GM18873 (cell line): ENCODE results near the gene TPSB2.
"Not testable (repeated sequence)": the region's sequence is repeated elsewhere in the genome, so short reads cannot be mapped to it uniquely, and the experiment has no call there.

Source experiments
- ATAC-seq: cut with Tn5 transposase; IDR thresholded peaks from one replicate; pipeline ENCODE4 v1.9.1; 2021; ENCODE audit warnings: mild to moderate bottlenecking, moderate library complexity, moderate number of reproducible peaks; ENCODE audit not compliant: unreplicated experiment, low FRiP score

The TPSB2 gene

GRCh38 chr16:1209081-1209480, 20.9 kb downstream of the TPSB2 start:
- ATAC-seq = no peak

DNA sequence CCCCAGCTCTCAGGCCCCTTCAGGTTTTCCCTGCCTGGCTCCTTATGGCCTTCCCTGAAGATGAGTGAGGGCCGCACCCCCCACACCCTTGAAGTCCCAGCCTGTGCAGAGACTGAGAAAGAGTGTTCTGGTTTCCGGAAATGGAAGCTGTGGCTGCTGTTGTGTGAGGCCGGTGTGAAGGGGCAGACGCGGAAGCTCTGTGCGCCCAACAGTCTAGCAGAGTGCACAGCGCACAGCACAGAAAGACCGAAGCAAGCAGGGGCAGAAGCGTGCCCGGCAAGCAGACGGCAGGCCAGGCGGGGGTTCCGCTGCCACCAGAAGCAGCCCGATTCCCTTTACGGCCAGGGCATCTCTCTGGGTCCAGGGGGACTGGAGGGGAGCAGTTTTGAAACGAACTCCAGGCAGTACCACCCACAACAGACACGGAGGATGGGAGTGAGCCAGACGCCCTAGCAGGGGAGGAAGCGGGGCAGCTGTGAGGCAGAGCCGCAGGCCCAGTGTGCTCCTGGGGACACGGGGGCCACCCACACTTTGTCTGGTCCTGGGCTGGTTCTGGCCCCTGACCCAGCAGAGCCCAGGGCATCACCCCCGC, 21.6 kb downstream of the TPSB2 start:
- ATAC-seq = no peak

DNA sequence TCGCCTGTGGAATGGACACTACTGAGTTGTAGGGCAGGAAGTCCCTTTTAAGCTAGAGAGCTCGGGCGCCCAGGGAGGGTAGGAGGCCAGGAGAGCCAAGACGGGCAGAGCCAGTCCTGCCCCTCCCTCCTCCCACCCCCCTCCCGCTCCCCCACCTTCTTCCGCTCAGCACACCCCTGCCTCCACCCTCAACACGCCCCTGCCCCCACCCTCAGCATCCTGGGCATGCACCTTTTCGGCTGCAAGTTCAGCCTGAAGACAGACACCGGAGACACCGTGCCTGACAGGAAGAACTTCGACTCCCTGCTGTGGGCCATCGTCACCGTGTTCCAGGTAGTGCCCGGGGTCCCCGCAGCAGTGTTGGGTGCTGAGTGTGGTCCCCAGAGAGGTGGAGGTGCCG, 23.2 kb downstream of the TPSB2 start:
- ATAC-seq = no peak

- no peak for ATAC-seq
These were observed 23.7 kb downstream of the TPSB2 start for GRCh38 chr16:1206326-1206725.

DNA sequence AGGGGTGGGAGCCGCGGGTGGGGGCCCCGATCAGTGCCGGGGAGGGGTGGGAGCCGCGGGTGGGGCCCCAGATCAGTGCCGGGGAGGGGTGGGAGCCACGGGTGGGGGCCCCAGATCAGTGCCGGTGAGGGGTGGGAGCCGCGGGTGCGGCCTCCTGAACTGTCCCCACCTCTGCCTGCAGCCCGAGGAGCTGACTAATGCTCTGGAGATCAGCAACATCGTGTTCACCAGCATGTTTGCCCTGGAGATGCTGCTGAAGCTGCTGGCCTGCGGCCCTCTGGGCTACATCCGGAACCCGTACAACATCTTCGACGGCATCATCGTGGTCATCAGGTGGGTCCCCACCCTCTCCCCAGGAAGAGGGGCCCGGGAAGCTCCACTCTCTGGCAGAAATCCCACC, 25.1 kb downstream of the TPSB2 start:
- no peak for ATAC-seq

DNA sequence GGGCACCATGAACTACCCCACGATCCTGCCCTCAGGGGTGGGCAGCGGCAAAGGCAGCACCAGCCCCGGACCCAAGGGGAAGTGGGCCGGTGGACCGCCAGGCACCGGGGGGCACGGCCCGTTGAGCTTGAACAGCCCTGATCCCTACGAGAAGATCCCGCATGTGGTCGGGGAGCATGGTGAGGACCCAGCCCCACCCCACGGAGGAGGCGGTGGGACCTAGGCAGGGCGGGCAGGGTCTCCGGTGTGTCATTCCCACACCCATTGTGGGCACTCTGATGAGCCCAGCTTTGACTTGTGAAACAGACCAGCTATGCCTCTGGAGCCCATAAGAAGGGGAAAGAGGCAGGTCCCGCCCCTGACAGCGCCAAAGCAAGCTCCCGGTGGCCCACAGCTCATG, 27.7 kb downstream of the TPSB2 start:
- ATAC-seq = no peak

- ATAC-seq = no peak
These were observed 28.5 kb downstream of the TPSB2 start for GRCh38 chr16:1201444-1201843.

GRCh38 chr16:1200014-1200627, 29.9 kb downstream of the TPSB2 start:
- ATAC-seq = no peak

- ATAC-seq = no peak
These were observed 30.5 kb downstream of the TPSB2 start for GRCh38 chr16:1199347-1200013.

DNA sequence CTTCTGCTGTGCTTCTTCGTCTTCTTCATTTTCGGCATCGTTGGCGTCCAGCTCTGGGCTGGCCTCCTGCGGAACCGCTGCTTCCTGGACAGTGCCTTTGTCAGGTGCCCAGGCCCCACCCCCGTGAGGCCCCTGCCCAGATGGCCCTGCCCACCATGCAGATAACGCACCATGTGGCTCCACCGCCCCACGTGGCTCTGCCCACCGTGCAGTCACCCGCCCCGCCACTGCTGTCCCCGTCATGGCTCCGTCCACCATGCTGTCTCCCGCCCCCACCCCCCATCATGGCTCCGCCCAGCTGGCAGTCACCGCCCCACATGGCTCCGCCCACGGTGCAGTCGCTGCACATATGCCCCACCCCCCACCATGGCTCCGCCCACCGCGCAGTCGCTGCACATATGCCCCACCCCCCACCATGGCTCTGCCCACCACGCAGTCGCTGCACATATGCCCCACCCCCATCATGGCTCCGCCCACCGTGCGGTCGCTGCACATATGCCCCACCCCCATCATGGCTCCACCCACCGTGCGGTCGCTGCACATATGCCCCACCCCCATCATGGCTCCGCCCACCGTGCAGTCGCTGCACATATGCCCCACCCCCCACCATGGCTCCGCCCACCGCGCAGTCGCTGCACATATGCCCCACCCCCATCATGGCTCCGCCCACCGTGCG, 31.2 kb downstream of the TPSB2 start:
- ATAC-seq = not testable (repeated sequence)

DNA sequence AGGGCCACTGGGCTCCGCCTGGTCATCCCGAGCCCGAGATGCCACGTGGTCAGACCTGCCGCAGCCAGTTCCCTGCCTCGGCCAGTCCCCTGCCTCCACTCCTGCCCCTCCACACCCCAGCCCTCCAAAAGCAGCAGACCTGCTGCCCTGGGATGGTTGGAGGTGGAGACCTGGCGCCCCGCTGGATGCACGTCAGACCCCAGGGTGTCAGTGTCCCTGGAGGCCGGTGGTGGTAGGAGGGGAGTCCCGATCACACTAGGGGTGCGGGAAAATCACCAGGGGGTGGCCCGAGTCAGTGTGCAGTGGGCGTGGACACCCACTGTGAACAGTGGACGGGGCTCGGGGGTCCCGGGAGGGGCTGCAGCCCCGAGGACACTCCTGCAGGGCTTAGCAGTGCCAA, 31.8 kb downstream of the TPSB2 start:
- no peak for ATAC-seq

DNA sequence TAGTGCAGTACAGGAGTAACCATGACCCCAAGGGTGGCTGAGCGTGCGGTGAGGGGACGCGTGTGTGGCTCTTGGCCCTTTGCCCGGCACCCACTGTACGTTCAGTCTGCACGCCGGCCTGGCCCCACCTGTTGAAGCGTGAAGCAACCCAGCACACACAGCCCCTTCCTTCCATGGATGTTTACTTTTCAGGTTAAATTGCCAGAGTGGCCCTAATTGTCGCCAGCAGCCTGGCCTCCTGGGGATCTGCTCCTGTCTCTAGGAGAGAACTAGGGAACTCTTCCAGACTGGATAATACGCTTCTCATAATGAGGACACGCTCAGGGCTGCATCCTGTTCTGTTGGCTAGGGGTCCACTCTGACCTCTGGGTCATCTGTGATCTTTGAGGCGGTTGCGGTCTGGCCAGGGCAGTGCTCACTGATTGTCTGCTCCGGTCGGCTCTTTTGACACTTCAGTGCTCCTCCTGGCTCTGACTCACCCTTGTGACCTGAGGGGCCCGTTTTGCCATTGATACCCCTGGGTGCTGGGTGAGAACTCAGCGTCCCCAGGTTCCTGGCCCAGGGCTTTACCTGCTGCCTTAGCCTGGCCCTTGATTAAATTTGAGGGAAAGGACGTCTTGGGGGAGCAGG, 32.6 kb downstream of the TPSB2 start:
- ATAC-seq = no peak

- ATAC-seq = no peak
These were observed 33.5 kb downstream of the TPSB2 start for GRCh38 chr16:1196494-1196893.

- no peak for ATAC-seq
These were observed 34.7 kb downstream of the TPSB2 start for GRCh38 chr16:1195393-1195666.

DNA sequence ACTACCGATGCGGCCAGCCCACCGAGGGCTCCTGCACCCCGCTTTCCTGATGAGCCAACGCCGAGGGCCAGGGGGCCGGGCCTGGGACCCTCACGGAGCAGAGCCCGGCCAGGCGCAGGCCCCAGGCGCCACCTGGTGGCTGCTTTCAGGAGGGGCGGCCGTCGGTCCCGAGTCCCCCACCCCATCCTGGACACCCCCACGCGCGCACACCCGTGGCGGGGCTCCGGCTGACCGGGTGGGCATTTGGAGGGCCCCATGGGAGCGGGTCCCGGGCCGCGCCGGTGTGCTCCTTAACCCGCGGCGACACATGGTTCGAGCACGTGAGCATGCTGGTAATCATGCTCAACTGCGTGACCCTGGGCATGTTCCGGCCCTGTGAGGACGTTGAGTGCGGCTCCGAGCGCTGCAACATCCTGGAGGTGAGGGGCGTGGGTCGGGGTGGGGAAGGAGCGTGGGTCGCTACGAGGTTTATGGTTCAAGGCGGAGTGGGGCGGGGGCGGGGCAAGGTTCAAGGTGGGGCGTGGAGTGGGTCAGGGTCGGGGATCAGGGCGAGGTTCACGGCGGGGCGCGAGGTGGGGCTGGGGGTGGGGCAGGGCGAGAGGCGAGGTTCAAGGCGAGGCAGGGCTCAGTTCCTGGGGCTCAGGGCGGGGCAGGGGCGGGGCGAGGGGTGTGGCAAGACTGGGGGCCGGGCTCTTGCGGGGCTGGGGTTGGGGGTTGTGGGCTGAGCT, 35.2 kb downstream of the TPSB2 start:
- ATAC-seq = no peak

- no peak for ATAC-seq
These were observed 36.0 kb downstream of the TPSB2 start for GRCh38 chr16:1193825-1194581.

GRCh38 chr16:1193143-1193824, 36.7 kb downstream of the TPSB2 start:
- ATAC-seq = no peak

GRCh38 chr16:1192384-1193073, 37.5 kb downstream of the TPSB2 start:
- ATAC-seq = no peak

DNA sequence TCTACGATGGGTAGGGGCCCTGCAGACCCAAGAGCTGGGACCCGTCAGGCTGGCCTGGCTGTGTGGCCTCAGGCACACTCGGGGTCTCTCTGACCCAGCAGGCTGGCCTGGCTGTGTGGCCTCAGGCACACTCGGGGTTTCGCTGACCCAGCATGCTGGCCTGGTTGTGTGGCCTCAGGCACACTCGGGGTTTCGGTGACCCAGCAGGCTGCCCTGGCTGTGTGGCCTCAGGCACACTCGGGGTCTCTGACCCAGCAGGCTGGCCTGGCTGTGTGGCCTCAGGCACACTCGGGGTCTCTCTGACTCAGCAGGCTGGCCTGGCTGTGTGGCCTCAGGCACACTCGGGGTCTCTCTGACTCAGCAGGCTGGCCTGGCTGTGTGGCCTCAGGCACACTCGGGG, 39.2 kb downstream of the TPSB2 start:
- not testable (repeated sequence) for ATAC-seq
